Measurements from ENCODE around the gene TMEM63C. TPM values are rescaled to one million over a fixed set of nuclear protein-coding genes. Genes with fewer than 3 reads are reported as not detected.

The TMEM63C gene
- total and polyA plus RNA-seq, 2 donors (not counting 3 experiments of a cell fraction or from before 2014, with no cell fraction given), result not detected

DNA sequence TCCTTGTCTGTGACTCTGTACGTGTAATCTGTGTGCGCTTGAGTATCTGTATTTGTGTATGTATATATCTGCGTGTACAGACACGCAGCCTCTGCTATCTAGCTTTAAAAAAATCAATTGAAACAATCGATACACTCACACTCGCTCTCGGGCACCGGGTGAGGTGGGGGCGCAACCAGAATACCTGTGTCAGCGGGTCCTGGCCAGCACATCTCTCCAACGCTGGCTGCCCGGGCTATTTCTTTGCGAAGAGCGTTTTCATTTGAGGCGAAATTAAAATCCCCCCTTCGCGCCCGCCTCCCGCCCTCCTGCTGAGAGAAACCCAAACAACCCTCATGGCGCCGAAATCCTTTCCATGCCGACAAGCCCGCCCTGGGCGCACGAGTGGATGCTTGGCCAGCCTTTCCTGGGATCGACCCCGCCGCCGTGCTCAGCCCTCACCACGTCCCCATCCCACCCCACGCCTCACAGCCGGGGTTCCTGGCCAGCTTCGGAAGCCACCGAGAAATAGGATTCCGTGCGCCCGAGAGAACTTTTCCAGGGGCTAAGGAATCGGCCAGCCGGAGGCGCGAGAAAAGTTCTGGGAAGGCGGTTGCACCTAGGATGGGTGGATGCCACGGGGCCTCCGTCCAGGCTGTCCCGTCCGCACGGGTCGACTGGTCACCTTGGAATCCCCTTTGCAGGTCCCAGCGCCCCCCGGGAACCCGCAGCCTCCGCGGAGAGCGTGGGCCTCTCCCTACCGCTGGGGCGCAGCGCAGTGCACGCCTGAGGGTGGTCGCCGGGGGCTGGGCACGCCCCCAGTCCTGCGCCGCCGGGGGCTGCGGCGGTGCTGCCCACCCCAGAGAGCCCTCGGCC lies 41.0 kb upstream of the TMEM63C start:
- TF ChIP-seq, protein P1, sequence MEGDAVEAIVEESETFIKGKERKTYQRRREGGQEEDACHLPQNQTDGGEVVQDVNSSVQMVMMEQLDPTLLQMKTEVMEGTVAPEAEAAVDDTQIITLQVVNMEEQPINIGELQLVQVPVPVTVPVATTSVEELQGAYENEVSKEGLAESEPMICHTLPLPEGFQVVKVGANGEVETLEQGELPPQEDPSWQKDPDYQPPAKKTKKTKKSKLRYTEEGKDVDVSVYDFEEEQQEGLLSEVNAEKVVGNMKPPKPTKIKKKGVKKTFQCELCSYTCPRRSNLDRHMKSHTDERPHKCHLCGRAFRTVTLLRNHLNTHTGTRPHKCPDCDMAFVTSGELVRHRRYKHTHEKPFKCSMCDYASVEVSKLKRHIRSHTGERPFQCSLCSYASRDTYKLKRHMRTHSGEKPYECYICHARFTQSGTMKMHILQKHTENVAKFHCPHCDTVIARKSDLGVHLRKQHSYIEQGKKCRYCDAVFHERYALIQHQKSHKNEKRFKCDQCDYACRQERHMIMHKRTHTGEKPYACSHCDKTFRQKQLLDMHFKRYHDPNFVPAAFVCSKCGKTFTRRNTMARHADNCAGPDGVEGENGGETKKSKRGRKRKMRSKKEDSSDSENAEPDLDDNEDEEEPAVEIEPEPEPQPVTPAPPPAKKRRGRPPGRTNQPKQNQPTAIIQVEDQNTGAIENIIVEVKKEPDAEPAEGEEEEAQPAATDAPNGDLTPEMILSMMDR (IDR thresholded peaks at IDR 0.05; ENCODE audit: extremely low read depth in 1 of 2, insufficient read depth in 1 of 2, low read depth in 1 of 2, low read length in 2 of 2), result no peak
- TF ChIP-seq POLR2A (IDR thresholded peaks at IDR 0.05; ENCODE audit: low read depth, low read length), result no peak
- TF ChIP-seq EZH2 (IDR thresholded peaks at IDR 0.05; ENCODE audit: borderline replicate concordance, low read depth, low read length, severe bottlenecking), result no peak
- TF ChIP-seq, protein P2, sequence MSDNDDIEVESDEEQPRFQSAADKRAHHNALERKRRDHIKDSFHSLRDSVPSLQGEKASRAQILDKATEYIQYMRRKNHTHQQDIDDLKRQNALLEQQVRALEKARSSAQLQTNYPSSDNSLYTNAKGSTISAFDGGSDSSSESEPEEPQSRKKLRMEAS (IDR thresholded peaks at IDR 0.05; ENCODE audit: insufficient read depth, insufficient read length), result no peak
- TF ChIP-seq FOS (IDR thresholded peaks at IDR 0.05; ENCODE audit: borderline replicate concordance, insufficient read depth, low read length), result no peak
- no peak for TF ChIP-seq JUN (IDR thresholded peaks at IDR 0.05; ENCODE audit: borderline replicate concordance, insufficient read depth, insufficient read length, low read depth)
- TF ChIP-seq MYC (IDR thresholded peaks at IDR 0.05; ENCODE audit: low read depth, low read length), result no peak
- TF ChIP-seq POLR2AphosphoS5 (IDR thresholded peaks at IDR 0.05; ENCODE audit: insufficient read depth, low read depth, low read length), result no peak
- no peak for TF ChIP-seq GATA2 (IDR thresholded peaks at IDR 0.05; ENCODE audit: insufficient read depth, insufficient read length, low read depth, low read length)
- Histone ChIP-seq H3K4me3 (replicated peaks in 1 of 3; ENCODE audit: insufficient read depth in 1 of 3, low read depth in 1 of 3, low read length in 3 of 3) (peak overlapping the region in 2 of 3 experiments; percentile 9 to 34), H3K36me3 (ENCODE audit: control insufficient read depth in 2 of 2, extremely low read depth in 1 of 2, insufficient read depth in 2 of 2, low read length in 2 of 2) (no peaks in the 10 kb centered on the region), H3K79me2 (ENCODE audit: control insufficient read depth, insufficient read depth, low read length) (no peaks in the 10 kb centered on the region), H3K9me1 (replicated peaks; ENCODE audit: control insufficient read depth, extremely low read depth, insufficient read depth, low read length) (no peaks in the 10 kb centered on the region), H3K9me3 (replicated peaks; ENCODE audit: control insufficient read depth, insufficient read depth, low read length) (no peaks in the 10 kb centered on the region), H2AFZ (ENCODE audit: low read depth, low read length) (no peak overlapping the region), H3K4me1 (ENCODE audit: control insufficient read depth, extremely low read depth, insufficient read depth, low read length) (peaks cover 13% of the 10 kb centered on the region), H3K27me3 (ENCODE audit: control insufficient read depth in 2 of 2, insufficient read depth in 2 of 2, low read length in 2 of 2) (peaks cover 55 to 57% of the 10 kb centered on the region in 2 experiments), H3K9ac (replicated peaks; ENCODE audit: extremely low read depth, insufficient read depth, low read length) (no peak overlapping the region), H3K27ac (ENCODE audit: insufficient read depth, low read depth, low read length) (no peak overlapping the region), H4K20me1 (replicated peaks; ENCODE audit: control insufficient read depth, extremely low read depth, insufficient read depth, low read length) (no peaks in the 10 kb centered on the region), H3K4me2 (ENCODE audit: insufficient read depth, low read length) (peak overlapping the region; percentile 57)
- ChIA-PET POLR2A (no interaction called here), CTCF (interaction anchor here (1.0 to 1.8 kb wide), 8 partner anchors 9 to 268 kb away, joined by 3 to 11 read pairs (median 4); no protein-coding TSS in a partner anchor)
- dilution Hi-C loops (cut with MboI; ENCODE audit: extremely low pct_ligation_motif_present, low sequenced_read_pairs), result no loop called here
- no TSS peak for BruUV-seq (replicated peaks)
- no peak for FAIRE-seq
- intact Hi-C loops (cut with micrococcal nuclease), result loop anchor here (2.0 kb wide), 3 partner anchors 64 to 180 kb away; partner anchors contain the start of genes GSTZ1 and POMT2
- no peak for DNase-seq (ENCODE audit: low read depth, low spot score)
